RKO (cell line): ENCODE measurements around the gene ID3.
A peak's percentile ranks its signal among the peaks of the same experiment; 100 is the strongest.
"Not testable (repeated sequence)": the region's sequence is repeated elsewhere in the genome, so short reads cannot be mapped to it uniquely, and the experiment has no call there.

Source experiments
- DNase-seq: peaks from one replicate; pipeline ENCODE4 v3.0.0-alpha.2; 2016; ENCODE audit warnings: low spot score

Gene ID3

GRCh38 chr1:23588749-23589548 lies 29.6 kb upstream of the ID3 start:
- DNase-seq, result no peak

GRCh38 chr1:23585321-23586022 lies 26.2 kb upstream of the ID3 start:
- peak; percentile 85 for DNase-seq

GRCh38 chr1:23583727-23584126 lies 24.4 kb upstream of the ID3 start:
- not testable (repeated sequence) for DNase-seq

DNA sequence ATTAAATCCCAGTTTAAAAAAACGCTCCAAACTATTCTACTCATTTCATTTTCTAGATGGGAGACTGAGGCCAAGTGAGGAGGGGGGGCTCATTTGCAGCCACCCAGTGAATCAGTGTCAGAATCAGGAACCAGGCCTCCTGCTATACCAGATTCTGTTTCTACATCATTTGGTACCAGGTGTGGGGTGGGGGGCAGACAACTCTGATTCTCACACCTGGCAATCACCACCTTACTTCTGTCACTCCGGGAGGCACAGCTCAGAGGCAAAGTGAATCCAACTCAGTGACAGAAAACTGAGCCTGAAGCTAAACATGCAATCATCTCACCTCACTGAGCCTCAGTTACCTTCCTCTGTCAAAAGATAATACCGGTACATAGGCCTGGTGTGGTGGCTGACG lies 23.5 kb upstream of the ID3 start:
- no peak for DNase-seq

DNA sequence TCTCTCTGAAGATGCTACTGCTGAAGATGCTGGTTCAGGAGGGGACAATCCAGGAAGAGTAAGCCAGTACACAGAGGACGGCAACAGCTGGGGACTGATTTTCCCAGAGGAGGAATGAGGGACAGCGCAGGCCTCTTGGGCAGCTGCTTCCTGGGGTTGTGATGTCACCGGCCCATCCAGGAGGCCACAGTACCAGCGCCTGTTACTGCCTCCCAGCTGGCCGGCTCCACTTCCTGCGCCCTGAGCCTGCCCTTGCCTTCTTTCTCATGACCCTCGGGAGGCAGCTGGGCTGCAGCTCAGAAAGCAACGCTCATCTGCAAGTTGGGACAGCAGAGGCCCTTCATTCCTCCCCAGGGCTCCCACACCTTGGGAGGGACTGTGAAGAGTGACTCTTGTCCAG lies 21.9 kb upstream of the ID3 start:
- no peak for DNase-seq

- no peak for DNase-seq
These were observed 19.7 kb upstream of the ID3 start for GRCh38 chr1:23578997-23579363.

- DNase-seq, result no peak
These were observed 19.2 kb upstream of the ID3 start for GRCh38 chr1:23578311-23578996.

DNA sequence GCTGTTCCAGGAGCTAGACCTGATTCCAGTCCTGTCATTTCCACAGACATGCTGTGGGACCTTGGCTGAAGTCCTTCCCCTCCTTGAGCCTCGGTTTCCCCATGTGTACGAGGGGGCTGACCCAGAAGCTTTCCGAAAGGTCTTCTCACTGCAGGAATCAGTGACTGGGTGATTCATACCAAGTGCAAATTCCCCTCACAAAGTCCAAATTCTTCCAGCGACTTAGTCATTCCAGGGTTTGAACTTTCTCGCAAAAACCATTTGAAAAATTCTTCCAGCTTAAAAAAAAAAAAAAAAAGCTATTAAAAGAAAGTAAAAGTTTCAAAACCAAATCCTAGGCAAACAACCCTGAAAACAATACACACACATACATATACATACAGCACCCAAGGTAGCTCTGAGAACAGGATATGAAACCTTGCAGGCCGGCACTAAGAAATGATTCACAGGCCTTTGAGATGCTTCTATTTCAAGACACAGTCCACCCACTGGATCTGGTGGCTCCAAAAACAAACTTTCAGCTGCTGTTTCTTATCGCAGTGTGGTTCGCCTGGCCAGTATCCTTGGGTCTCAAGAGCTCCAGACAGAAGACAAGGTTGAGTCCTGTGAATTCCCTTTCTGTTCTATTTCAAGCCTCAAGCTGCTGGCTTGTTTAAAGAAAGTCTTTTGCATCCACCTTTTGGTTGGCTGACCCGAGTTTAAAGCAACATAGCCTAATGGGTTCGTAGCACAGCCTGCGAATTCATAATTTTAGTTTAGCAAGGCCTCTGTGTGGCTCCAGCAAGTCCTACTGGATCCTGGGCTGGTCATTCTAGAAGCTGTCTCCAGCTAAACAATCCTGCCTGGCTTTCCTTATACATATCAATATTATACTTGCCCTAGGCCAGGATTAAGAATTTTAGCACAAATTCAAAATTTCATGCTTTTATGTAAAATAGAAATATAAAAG lies 18.0 kb upstream of the ID3 start:
- peak; percentile 45 for DNase-seq

DNA sequence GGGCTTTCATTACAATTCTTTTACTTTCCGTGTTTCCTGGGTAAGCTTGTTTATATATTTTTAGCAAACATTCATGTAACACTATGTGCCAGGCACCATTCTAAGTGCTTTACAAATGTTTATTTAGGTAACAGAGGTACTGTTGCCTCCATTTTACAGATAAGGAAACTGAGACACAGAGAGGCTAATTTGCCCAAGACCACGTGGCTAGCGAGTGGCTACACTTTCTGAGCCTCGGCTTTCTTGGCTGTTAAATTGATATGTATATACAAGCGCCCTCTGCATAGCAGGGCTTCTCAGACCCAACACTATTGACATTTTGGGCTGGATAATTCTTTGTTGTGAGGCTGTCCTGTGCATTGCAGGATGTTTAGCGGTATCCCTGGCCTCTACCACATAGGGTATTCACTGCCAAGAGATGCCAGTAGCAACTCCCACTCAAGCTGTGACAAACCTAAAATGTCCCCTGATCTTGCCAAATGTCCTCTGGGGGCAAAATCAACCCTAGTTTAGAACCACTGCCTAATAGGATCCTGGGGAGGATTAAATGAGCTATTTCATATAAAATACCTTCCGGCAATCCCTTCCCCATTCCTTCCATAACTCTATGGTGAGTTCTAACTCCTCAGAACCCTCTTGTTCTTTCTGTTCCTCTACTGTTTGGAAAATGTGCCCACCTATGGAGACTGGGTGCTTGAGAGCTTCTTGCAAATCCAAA lies 17.2 kb upstream of the ID3 start:
- no peak for DNase-seq

DNA sequence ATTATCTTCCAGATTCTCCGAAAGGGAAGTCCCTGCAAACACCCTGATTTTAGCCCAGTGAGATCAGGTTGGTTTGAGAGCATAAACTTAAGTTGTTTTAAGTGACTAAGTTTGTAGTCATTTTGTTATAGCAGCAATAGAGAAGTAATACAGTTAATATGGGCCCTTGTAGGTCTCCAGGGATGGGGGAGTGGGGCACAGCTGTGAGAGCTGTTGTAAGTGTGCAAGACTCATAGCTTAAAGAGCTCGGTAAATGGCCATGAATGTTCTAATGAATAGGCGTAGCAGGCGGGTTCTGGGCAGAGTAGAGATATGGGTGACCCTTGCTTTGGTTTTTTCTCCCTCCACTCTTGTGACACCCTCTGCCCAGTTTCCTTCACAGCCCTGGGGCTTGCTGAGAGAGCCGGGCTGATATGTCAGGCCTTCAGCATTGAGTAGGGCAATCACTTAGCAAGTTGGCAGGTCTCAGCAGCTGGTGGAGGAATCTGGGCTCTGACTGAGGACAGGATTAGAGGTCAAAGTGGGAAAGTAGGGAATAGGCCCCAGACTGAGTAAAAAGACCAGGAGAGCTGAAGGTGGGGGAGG lies 16.0 kb upstream of the ID3 start:
- no peak for DNase-seq

DNA sequence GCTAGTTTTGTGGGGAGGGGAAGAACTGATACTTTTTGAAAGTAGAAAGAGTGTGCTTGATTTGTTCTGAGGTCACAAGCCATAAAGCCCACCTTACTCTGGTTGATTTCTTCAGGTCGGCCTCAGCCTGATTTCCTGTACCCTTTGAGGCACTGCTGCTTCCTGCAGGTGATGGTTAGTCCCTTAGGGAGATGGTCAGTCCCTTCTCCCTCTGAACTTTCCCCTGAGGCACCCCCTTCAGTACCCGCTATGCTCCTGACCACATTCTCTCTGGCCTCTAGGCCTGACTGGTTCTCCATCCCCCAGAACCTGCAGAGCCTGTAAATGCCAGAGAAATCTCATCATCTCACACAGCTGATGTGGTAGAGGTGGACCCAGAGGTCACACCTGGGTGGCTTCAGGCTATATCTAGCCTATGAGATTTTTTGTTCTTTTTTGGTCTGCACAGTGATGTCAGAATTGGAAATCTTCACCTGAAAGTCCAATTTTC lies 15.0 kb upstream of the ID3 start:
- DNase-seq, result no peak

- DNase-seq, result no peak
These were observed 14.4 kb upstream of the ID3 start for GRCh38 chr1:23573574-23574182.

GRCh38 chr1:23571465-23571864 lies 12.2 kb upstream of the ID3 start:
- DNase-seq, result no peak

DNA sequence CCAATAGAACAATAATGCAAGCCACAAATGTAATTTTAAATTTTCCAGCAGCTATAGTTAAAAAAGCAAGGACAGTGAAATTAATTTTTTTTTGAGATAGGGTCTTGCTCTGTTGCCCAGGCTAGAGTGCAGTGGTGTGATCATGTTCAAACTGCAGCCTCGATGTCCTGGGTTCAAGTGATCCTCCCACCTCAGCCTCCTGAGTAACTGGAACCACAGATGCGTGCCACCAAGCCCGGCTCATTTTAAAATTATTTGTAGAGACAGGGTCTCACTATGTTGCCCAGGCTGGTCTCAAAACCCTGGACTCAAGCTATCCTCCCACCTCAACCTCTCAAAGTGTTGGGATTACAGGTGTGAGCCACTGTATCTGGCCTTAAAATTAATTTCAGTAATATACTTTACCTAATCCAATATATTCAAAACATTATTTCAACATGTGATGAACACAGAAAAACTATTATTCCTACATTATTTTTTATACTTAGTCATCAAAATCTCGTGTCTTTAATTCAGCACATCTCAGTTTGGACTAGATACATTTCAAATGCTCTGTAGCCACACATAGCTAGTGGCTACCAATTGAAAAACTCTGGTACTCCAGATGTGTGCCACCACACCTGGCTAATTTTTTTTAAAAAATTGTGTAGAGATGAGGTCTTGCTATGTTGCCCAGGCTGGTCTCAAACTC lies 10.8 kb upstream of the ID3 start:
- no peak for DNase-seq

DNA sequence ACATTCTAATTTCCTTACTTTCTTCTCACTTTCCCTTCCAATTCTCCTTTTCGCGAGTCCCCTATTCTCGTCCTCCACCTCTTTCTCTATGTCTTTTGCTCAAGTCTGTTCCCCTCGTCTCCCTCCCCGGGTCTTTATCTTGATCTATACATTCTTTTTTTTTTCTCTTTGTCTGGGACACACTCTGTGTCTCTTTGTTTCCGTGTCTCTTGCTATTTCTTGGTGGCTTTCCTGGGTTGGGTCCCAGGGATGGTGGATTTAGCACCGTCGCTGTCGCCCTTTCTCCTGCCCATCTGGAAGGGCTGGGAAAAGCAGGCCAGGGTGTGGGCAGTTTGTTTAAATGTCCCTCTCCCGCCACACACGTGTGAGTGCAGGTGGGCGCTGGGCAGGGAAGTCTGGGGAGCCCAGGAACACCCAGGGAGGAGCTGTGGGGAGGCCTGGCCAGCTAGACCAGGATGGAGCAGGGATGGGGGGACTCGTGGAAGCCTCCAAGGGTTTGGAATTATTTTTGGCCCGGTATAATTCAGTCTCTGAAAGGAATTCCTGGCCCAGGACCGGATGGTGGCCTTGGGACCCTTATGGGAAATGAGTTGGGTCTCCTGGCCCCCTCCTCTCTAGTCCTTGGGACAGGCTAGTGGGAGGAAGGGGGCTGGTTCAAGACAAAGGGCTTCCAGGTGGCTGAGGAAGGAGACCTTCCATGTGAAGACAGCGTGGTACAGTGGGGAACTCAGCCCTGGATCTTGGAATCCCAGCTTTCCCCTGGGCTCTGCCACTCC lies 9.5 kb upstream of the ID3 start:
- DNase-seq, result no peak

- no peak for DNase-seq
These were observed 8.8 kb upstream of the ID3 start for GRCh38 chr1:23567996-23568607.

GRCh38 chr1:23567629-23567995 lies 8.3 kb upstream of the ID3 start:
- no peak for DNase-seq

DNA sequence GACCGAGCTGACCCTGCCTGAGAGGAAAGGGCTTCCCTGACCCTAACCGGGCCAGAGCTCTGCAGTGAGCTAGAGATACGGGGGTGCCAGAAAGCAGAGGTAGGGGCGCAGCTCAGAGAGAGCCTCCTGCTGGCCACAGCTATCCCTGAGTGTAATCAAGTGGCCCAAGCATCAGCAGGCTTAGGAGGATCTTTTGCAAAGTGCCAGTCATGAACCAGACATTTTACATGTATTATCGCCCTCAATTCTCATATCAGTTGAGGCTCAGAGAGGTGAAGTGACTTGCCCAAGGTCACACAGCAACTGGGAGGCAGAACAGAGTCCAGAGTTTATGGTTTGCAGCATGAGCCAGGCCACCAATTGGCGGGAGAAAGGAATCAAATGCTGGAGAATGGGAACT lies 7.0 kb upstream of the ID3 start:
- DNase-seq, result no peak

DNA sequence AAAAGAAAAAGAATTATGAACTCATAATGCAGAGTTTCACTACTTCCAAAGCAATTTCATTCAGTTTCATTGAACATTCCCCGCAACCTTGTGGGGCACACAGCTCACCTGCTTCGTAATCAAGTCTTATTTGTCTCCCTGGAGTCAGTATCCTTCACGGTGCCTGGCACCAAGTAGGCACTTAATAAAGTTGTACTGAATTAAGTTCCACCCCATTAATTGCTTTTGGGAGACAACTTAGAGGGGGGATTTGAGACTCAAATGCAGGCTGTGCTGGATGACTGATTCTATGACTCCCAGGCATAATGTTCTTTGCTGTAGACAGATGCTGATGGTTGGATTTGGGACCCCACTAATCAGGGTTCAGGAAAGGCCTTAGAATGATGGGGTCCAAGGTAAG lies 6.5 kb upstream of the ID3 start:
- DNase-seq, result no peak
